GM21786 (cell line): Measurements from ENCODE around the gene TAF7.
"Not testable (repeated sequence)": the region's sequence is repeated elsewhere in the genome, so short reads cannot be mapped to it uniquely, and the experiment has no call there.

Experiments
- ATAC-seq: cut with Tn5 transposase; IDR thresholded peaks from one replicate; pipeline ENCODE4 v1.9.1; 2021; ENCODE audit not compliant: unreplicated experiment

Gene TAF7, protein sequence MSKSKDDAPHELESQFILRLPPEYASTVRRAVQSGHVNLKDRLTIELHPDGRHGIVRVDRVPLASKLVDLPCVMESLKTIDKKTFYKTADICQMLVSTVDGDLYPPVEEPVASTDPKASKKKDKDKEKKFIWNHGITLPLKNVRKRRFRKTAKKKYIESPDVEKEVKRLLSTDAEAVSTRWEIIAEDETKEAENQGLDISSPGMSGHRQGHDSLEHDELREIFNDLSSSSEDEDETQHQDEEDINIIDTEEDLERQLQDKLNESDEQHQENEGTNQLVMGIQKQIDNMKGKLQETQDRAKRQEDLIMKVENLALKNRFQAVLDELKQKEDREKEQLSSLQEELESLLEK

GRCh38 chr5:141320225-141321169 lies at the start of gene TAF7:
TAF7 (minus strand) TSS chr5:141320784; CDS start chr5:141320044, 740 bp downstream.
- ATAC-seq: peak; percentile 91

DNA sequence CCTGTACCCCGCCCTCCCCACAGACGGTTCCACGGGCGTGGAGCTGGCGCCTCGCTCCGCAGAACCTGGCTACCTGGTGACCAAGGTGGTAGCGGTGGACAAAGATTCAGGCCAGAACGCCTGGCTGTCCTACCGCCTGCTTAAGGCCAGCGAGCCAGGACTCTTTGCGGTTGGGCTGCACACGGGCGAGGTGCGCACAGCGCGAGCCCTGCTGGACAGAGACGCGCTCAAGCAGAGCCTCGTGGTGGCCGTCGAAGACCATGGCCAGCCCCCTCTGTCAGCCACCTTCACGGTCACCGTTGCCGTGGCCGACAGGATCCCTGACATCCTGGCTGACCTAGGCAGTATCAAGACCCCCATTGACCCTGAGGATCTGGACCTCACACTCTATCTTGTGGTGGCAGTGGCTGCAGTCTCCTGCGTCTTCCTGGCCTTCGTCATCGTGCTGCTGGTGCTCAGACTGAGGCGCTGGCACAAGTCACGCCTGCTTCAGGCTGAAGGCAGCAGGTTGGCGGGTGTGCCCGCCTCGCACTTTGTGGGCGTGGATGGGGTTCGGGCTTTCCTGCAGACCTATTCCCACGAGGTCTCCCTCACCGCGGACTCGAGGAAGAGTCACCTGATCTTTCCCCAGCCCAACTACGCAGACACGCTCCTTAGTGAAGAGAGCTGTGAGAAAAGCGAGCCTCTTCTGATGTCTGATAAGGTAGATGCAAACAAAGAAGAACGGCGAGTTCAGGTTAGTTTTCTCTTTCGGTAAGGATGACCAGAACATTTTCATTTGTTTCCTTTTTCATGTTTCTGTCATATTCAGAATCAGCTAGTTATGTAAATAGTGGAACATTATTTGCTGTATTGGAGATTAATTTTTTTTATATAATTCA lies 45.7 kb upstream of the TAF7 start:
- no peak for ATAC-seq

GRCh38 chr5:141363952-141364660 lies 43.5 kb upstream of the TAF7 start, which contains the start of gene PCDHGA5:
PCDHGA5 (plus strand) TSS chr5:141364162; CDS start chr5:141364331, 169 bp downstream.
- no peak for ATAC-seq

- ATAC-seq: no peak
Observed at GRCh38 chr5:141362719-141363118, 42.1 kb upstream of the TAF7 start.

- no peak for ATAC-seq
Observed at GRCh38 chr5:141360685-141361084, 40.1 kb upstream of the TAF7 start.

DNA sequence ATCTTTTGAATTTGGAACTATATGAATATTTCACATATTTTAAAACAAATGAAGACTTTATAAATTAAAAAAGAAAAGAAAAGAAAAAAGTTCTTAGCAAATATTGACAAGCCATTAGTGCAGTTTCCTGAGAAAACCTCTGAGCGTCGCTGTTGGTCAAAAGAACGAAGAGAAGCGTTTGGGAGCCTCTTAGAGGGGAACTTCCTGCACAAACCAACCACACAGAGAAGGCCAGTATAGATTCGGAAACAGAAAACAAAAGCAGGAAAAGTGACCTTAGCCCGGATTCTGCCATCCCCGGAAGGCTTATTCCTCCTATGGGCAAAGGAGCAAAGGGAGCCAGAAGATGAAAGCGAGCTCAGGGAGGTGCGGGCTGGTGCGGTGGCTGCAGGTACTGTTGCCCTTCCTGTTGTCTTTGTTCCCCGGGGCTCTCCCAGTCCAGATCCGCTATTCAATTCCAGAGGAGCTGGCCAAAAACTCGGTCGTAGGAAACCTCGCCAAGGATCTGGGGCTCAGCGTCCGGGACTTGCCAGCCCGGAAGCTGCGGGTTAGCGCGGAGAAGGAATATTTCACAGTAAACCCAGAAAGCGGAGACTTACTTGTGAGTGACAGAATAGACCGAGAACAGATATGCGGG lies 39.3 kb upstream of the TAF7 start, which contains the start of gene PCDHGB2:
PCDHGB2 (plus strand) TSS at position 205 of the 637 bp plus-strand sequence; CDS start at position 347, 142 bp downstream.
- ATAC-seq: peak; percentile 63

DNA sequence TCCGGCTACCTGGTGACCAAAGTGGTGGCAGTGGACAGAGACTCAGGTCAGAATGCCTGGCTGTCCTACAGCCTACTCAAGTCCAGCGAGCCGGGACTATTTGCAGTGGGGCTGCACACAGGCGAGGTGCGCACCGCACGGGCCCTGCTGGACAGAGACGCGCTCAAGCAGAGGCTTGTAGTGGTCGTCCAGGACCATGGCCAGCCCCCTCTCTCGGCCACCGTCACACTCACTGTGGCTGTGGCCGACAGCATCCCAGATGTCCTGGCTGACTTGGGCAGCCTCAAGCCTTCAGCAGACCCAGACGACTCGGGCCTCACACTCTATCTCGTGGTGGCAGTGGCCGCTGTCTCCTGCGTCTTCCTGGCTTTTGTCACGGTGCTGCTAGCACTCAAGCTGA lies 36.4 kb upstream of the TAF7 start:
- no peak for ATAC-seq

- no peak for ATAC-seq
Observed at GRCh38 chr5:141356133-141356532, 35.5 kb upstream of the TAF7 start.

DNA sequence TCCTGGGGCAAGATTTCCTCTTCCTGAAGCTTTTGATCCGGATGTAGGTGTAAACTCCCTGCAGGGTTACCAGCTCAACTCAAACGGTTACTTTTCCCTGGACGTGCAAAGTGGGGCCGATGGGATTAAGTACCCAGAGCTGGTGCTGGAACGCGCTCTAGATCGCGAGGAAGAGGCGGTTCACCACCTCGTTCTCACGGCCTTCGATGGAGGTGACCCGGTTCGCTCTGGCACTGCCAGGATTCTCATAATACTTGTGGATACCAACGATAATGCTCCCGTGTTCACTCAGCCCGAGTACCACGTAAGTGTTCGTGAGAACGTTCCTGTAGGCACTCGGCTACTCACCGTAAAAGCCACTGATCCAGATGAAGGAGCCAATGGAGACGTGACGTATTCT lies 35.1 kb upstream of the TAF7 start:
- ATAC-seq: no peak

DNA sequence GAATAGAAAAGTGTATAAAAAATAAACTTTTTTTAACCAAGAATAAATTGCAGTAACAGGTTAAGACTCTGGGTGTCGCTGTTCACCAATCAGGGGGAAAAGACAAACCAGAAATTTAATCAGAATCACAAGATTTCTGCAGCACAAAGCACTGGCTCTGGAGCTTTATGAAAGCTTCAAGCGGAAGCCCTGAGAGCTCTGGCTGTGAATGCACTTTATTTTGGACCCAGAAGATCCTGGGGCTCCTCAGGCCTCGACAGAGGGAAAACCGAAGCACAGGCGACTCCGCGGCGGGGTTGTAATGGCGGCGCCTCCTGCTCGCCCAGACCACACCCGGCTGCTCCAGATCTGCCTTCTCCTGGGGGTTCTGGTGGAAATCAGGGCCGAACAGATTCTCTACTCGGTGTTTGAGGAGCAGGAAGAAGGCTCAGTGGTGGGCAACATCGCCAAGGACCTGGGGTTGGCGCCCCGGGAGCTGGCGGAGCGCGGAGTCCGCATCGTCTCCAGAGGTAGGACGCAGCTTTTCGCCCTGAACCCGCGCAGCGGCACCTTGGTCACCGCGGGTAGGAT lies 34.4 kb upstream of the TAF7 start, which contains the start of gene PCDHGA4:
PCDHGA4 (plus strand) TSS at position 122 of the 570 bp plus-strand sequence; CDS start at position 209, 87 bp downstream.
- no peak for ATAC-seq

DNA sequence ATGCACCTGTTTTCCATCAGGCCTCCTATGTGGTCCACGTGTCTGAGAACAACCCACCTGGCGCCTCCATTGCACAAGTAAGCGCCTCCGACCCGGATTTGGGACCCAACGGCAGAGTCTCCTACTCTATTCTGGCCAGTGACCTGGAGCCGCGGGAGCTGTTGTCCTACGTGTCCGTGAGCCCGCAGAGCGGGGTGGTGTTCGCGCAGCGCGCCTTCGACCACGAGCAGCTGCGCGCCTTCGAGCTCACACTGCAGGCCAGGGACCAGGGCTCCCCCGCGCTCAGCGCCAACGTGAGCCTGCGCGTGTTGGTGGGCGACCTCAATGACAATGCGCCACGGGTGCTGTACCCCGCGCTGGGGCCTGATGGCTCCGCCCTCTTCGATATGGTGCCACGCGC lies 31.0 kb upstream of the TAF7 start:
- no peak for ATAC-seq

DNA sequence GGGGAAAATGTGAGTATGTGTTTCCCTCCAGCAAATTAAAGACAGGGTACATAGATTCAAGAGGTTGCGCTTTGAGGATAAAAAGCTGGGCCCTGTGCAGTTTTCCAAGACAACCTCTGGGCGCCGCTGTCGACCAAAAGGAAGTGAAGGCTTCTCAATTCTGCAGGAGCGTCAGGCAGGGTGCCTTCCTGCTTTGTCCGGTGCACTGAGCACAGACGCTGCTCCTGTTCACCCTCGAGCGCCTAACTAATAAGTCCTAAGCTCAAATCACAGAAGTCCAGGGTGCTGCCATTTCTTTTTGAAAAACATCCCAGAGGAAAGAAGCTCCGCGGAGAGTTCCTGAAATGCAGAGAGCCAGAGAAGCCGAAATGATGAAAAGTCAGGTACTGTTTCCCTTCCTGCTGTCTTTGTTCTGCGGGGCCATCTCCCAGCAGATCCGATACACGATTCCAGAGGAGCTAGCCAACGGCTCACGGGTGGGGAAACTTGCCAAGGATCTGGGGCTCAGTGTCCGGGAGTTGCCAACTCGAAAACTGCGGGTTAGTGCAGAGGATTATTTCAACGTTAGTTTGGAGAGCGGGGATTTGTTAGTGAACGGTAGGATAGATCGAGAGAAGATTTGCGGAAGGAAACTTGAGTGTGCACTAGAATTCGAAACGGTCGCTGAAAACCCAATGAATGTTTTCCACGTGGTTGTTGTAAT lies 29.5 kb upstream of the TAF7 start, which contains the start of gene PCDHGB1:
PCDHGB1 (plus strand) TSS at position 183 of the 703 bp plus-strand sequence; CDS start at position 345, 162 bp downstream.
- ATAC-seq: no peak

DNA sequence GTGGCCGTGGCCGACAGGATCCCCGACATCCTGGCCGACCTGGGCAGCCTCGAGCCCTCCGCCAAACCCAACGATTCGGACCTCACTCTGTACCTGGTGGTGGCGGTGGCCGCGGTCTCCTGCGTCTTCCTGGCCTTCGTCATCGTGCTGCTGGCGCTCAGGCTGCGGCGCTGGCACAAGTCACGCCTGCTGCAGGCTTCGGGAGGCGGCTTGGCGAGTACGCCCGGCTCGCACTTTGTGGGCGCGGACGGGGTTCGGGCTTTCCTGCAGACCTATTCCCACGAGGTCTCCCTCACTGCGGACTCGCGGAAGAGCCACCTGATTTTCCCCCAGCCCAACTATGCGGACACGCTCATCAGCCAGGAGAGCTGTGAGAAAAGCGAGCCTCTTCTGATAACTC lies 25.4 kb upstream of the TAF7 start:
- ATAC-seq: not testable (repeated sequence)

- no peak for ATAC-seq
Observed at GRCh38 chr5:141345327-141345726, 24.7 kb upstream of the TAF7 start.

DNA sequence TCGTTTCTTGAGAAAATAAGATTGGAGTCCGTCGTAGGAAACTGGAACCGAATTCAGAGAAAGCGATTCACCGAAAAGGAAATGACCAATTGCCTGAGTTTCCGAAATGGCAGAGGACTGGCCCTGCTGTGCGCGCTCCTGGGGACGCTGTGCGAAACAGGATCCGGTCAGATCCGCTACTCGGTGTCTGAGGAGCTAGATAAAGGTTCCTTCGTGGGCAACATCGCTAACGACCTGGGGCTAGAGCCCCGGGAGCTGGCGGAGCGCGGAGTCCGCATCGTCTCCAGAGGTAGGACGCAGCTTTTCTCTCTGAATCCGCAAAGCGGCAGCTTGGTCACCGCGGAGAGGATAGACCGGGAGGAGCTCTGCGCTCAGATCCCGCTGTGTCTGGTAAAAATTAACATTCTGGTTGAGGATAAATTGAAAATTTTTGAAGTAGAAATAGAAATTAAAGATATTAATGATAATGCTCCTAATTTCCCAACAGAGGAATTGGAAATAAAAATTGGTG lies 23.4 kb upstream of the TAF7 start:
- ATAC-seq: no peak

DNA sequence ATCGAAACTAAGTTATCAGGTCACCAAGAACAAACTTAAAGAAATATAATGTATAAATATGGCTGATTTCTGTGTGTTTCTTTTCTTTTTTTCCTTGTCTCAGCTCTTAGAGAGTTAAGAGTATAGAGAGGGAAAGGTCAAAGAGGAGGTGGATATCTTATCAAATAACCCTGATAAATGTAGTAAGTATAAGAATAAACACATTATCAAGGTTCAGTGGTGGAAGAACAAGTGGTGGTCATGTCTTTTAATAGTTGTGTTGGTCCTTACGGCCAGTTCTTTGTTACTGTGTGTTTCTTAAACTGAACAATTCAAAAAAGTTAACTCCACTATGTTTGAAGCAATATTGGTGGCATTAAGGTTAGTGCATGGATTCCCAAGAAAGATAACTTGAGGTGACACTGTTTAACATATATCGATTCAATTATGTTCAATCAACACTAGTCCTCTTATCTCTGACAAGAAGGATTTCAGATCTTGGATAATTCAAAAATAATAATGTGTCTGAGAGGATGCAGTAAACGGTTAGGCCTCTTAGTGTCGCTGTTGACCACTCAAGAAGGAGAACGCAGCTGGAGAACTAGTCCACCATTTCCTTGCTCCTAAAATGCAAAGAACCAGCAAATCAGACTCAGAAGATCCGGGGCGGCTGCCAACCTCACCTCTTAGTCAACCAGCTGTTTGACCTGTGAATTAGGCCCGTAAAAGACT lies 22.8 kb upstream of the TAF7 start, which contains the start of gene PCDHGA3:
PCDHGA3 (plus strand) TSS at position 588 of the 711 bp plus-strand sequence. CDS start 205 bp downstream, outside the sequence.
- no peak for ATAC-seq

GRCh38 chr5:141342773-141343172 lies 22.2 kb upstream of the TAF7 start:
- ATAC-seq: no peak
